ENCODE measurements around the gene RND3.

Gene RND3

GRCh38 chr2:150459281-150459680, 28.2 kb downstream of the RND3 start:
- no peaks in the 10 kb centered on the region for H3K27me3 Mint-ChIP-seq
- H3K9me3 Mint-ChIP-seq: no peaks in the 10 kb centered on the region
- no peaks in the 10 kb centered on the region for H3K4me1 Mint-ChIP-seq
- no peaks in the 10 kb centered on the region for H3K36me3 Mint-ChIP-seq (ENCODE audit: low read depth)
- no peak overlapping the region for H3K4me3 Mint-ChIP-seq
- no peak for ATAC-seq
- DNase-seq: no peak
- H3K27ac Mint-ChIP-seq: no peak overlapping the region

DNA sequence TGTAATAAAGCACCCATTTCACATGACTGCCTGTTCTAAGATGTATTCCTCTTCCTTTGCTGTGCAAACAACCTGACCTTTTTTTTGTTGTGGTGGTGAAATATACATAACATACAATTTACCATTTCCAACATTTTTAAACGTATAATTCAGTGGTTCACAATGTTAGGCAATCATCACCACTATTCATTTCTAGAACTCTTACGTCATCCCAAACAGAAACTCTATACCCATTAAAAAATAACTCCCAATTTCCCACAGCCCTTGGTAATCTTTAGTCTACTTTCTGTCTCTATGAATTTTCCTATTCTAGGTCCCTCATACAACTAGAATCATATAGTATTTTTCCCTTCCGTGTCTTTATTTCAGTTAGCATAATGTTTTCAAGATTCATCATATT, 36.7 kb downstream of the RND3 start:
- Mint-ChIP-seq H3K4me1 (no peaks in the 10 kb centered on the region), H3K9me3 (no peaks in the 10 kb centered on the region), H3K4me3 (no peak overlapping the region), H3K27ac (no peak overlapping the region), H3K36me3 (ENCODE audit: low read depth) (no peaks in the 10 kb centered on the region), H3K27me3 (no peaks in the 10 kb centered on the region)
- ATAC-seq: no peak
- no peak for DNase-seq

DNA sequence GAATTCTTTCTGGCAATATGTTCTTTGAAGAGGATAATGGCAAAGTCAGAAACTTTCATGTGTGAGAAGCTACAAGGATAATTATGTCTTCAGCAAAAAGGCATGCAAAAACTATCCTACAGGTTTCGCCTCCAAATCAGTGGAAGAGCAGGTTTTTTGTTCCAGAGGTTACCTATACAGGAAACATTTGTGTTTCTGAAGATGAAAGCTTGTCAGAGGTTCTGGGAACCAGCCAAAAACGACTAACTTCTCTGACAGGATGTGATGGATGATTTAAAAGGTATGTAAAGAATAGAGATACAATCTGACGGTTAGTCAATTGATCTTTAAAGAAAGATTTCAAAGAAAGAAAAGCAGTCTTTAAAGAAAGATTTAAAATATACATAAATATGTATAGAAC, 37.6 kb downstream of the RND3 start:
- Mint-ChIP-seq H3K36me3 (ENCODE audit: low read depth) (no peaks in the 10 kb centered on the region), H3K27ac (no peak overlapping the region), H3K4me1 (no peaks in the 10 kb centered on the region), H3K9me3 (peaks cover 1% of the 10 kb centered on the region), H3K4me3 (no peak overlapping the region), H3K27me3 (no peaks in the 10 kb centered on the region)
- DNase-seq (no peak), ATAC-seq (no peak)

GRCh38 chr2:150445398-150445797, 42.1 kb downstream of the RND3 start:
- no peak overlapping the region for H3K4me3 Mint-ChIP-seq
- no peak for ATAC-seq
- no peaks in the 10 kb centered on the region for H3K4me1 Mint-ChIP-seq

DNA sequence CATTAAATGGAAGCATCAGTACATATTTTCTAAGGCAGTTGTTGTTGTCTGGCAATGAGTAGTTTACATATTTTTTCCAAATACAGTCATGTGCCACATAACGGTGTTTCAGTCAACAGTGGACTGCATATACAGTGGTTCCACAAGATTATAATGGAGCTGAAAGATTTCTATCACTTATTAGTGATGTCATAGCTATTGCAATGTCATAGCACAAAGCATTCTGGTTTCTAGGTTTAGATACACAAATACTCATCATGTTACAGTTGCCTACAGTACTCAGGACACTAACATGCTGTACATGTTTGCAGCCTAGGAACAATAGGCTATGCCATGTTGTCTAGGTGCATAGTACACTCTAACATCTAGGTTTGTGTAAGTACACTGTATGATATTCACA, 45.0 kb downstream of the RND3 start:
- no peak overlapping the region for H3K4me3 Mint-ChIP-seq
- H3K36me3 Mint-ChIP-seq (ENCODE audit: low read depth): no peaks in the 10 kb centered on the region
- H3K27me3 Mint-ChIP-seq: no peaks in the 10 kb centered on the region
- no peak for ATAC-seq
- peaks cover 5% of the 10 kb centered on the region for H3K9me3 Mint-ChIP-seq
- DNase-seq: no peak
- H3K27ac Mint-ChIP-seq: no peak overlapping the region
- no peaks in the 10 kb centered on the region for H3K4me1 Mint-ChIP-seq

More at GRCh38 chr2:150445398-150445797, 42.1 kb downstream of the RND3 start:
- Mint-ChIP-seq H3K9me3 (peaks cover 5% of the 10 kb centered on the region), H3K27ac (no peak overlapping the region), H3K36me3 (ENCODE audit: low read depth) (no peaks in the 10 kb centered on the region), H3K27me3 (no peaks in the 10 kb centered on the region)
- no peak for DNase-seq

GRCh38 chr2:150441784-150442183, 45.7 kb downstream of the RND3 start:
- Mint-ChIP-seq H3K9me3 (peaks cover 8% of the 10 kb centered on the region), H3K27ac (no peak overlapping the region), H3K27me3 (no peaks in the 10 kb centered on the region), H3K4me3 (no peak overlapping the region), H3K4me1 (no peaks in the 10 kb centered on the region), H3K36me3 (ENCODE audit: low read depth) (no peaks in the 10 kb centered on the region)
- DNase-seq: no peak
- no peak for ATAC-seq

- H3K9me3 Mint-ChIP-seq: peaks cover 8% of the 10 kb centered on the region
- no peaks in the 10 kb centered on the region for H3K36me3 Mint-ChIP-seq (ENCODE audit: low read depth)
- H3K4me1 Mint-ChIP-seq: no peaks in the 10 kb centered on the region
- ATAC-seq (no peak), DNase-seq (no peak)
- no peaks in the 10 kb centered on the region for H3K27me3 Mint-ChIP-seq
- no peak overlapping the region for H3K27ac Mint-ChIP-seq
- H3K4me3 Mint-ChIP-seq: no peak overlapping the region
Observed at GRCh38 chr2:150441226-150441625, 46.2 kb downstream of the RND3 start.

DNA sequence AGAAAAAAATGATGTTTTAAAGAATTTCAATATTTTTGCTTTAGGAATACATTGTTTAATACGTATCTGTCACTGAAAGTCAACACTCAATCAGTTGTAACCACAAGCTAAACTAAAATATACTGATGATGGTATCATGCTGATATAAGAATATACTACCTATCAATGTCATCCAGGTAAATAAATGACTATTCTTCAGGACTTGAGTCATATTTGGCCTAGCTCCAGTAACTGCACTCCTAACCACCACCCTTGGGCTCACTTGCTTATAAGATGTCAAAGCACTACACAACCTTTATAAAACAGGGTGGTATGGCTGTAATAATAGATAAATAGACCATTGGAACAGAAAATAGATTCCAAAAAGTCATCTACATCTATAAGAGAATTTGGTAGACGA, 48.8 kb downstream of the RND3 start:
- Mint-ChIP-seq H3K9me3 (peaks cover 3% of the 10 kb centered on the region), H3K27ac (no peak overlapping the region), H3K36me3 (ENCODE audit: low read depth) (no peaks in the 10 kb centered on the region), H3K27me3 (no peaks in the 10 kb centered on the region), H3K4me3 (no peak overlapping the region), H3K4me1 (no peaks in the 10 kb centered on the region)
- DNase-seq: no peak
- ATAC-seq: no peak

GRCh38 chr2:150438041-150438440, 49.4 kb downstream of the RND3 start:
- H3K4me3 Mint-ChIP-seq: no peak overlapping the region
- H3K27ac Mint-ChIP-seq: no peak overlapping the region
- H3K9me3 Mint-ChIP-seq: peaks cover 3% of the 10 kb centered on the region
- DNase-seq (no peak), ATAC-seq (no peak)
- H3K27me3 Mint-ChIP-seq: no peaks in the 10 kb centered on the region
- no peaks in the 10 kb centered on the region for H3K4me1 Mint-ChIP-seq
- H3K36me3 Mint-ChIP-seq (ENCODE audit: low read depth): no peaks in the 10 kb centered on the region

DNA sequence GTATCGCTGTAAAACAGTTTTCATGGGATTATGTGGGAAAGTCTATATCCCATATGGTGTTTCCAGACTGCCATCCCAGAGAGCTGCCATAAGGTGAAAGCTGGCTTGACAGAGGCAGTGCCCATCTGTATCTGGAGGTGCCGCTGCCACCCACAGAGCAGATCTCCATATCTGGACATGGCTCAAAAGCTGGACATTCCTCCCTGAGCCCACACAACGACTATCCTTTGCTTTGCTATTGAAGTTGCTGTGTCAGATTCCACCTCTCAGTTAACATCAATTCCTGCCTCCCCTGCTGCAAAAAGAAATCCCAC, 55.2 kb downstream of the RND3 start:
- Mint-ChIP-seq H3K9me3 (peaks cover 3% of the 10 kb centered on the region), H3K4me1 (no peaks in the 10 kb centered on the region), H3K4me3 (no peak overlapping the region), H3K27me3 (no peaks in the 10 kb centered on the region), H3K27ac (no peak overlapping the region), H3K36me3 (ENCODE audit: low read depth) (no peaks in the 10 kb centered on the region)
- ATAC-seq (no peak), DNase-seq (no peak)

GRCh38 chr2:150431561-150432311, 55.7 kb downstream of the RND3 start:
- Mint-ChIP-seq H3K36me3 (ENCODE audit: low read depth) (no peaks in the 10 kb centered on the region), H3K27ac (no peak overlapping the region), H3K4me3 (no peak overlapping the region), H3K4me1 (no peaks in the 10 kb centered on the region), H3K27me3 (no peaks in the 10 kb centered on the region), H3K9me3 (no peaks in the 10 kb centered on the region)
- DNase-seq (no peak), ATAC-seq (no peak)

DNA sequence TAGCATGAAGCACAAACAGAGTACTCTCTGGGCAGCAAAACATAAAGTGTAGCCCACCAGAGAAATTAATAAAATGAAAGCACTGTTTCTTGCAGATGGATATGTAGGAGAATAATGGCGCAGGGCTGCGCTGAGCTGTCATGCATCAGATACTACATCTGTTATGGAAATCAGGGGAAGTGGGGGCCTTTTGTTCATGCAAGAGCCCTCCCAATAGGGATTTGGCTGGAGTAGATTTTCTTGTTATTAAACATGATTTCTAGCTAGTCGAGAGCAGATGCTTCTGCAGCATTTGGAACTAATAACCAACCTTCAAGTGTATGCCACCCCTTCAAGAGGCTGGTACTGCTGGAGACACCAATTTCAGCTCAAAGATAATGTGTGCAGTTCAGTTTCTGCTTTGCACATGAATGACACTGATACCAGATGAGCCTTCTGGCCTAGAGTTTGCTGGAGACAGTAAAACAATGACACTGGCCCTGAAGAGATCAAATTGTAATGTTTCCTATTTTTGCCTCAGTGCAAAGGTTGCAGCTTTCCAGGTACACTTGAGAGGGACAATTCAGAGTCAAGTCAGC, 58.0 kb downstream of the RND3 start:
- Mint-ChIP-seq H3K27ac (no peak overlapping the region), H3K27me3 (peaks cover 4% of the 10 kb centered on the region), H3K9me3 (no peaks in the 10 kb centered on the region), H3K36me3 (ENCODE audit: low read depth) (no peaks in the 10 kb centered on the region), H3K4me1 (no peaks in the 10 kb centered on the region), H3K4me3 (no peak overlapping the region)
- ATAC-seq (no peak), DNase-seq (no peak)

DNA sequence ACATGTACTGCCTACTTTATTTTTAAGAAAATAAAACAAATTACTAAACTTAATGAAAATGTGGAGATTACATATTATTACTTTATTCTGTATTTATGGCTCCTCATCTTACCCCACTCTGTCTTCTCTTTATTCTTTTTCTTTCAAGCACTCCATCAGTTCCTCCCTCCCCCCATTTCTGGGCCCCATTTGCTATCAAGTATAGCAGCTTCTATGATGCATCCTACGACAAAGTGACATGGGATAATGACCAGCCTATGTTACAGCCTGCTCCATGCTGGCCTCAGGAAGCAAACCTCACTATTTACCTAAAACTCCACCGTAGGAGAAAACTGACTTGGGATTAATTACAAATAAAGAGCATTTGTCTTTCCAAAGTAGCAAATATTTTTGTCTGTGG, 58.8 kb downstream of the RND3 start:
- Mint-ChIP-seq H3K9me3 (no peaks in the 10 kb centered on the region), H3K27ac (no peak overlapping the region), H3K27me3 (peaks cover 4% of the 10 kb centered on the region), H3K4me3 (no peak overlapping the region), H3K36me3 (ENCODE audit: low read depth) (no peaks in the 10 kb centered on the region), H3K4me1 (no peaks in the 10 kb centered on the region)
- ATAC-seq: no peak
- DNase-seq: no peak

DNA sequence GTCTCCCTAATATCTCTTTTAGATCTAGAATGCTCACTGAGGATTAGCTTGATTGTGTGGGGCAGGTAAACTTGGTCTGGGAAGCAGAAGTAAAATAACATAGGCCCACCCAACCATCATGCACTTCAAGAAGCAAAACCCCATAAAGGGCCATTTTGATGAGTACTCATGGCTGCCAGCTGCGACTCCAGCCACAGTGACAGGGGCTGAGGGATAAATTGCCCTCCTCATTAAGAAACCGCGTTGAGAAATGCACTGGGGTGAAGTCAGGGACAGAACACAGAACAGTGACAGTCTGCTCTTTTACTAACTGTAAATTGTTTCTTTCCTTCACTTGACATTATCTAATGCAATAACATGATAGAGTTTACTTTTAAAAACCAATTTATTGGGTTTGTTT, 60.2 kb downstream of the RND3 start:
- H3K4me3 Mint-ChIP-seq: no peak overlapping the region
- H3K27me3 Mint-ChIP-seq: peaks cover 4% of the 10 kb centered on the region
- DNase-seq: no peak
- no peak overlapping the region for H3K27ac Mint-ChIP-seq
- H3K9me3 Mint-ChIP-seq: no peaks in the 10 kb centered on the region
- ATAC-seq: no peak
- H3K36me3 Mint-ChIP-seq (ENCODE audit: low read depth): no peaks in the 10 kb centered on the region
- H3K4me1 Mint-ChIP-seq: no peaks in the 10 kb centered on the region

DNA sequence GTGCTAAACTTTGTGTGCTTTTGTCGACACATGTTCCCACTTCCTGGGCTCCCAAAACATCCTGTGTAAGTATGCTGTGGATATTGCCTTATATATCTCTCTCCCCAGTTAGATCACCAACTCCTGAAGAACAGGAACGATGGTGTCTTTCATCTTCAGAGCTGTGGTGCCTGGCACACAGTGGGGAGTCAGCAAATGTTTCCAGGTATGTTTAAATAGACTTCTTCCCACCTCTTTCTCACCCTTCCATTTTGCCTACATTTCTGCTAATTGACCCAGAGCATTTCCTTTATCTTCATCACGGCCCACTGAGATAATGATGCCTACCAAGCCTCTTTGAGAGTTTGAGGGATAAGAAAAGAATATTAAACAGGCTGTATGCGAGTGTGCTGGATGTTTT, 60.7 kb downstream of the RND3 start:
- no peaks in the 10 kb centered on the region for H3K9me3 Mint-ChIP-seq
- no peak overlapping the region for H3K27ac Mint-ChIP-seq
- H3K4me3 Mint-ChIP-seq: no peak overlapping the region
- ATAC-seq: no peak
- H3K36me3 Mint-ChIP-seq (ENCODE audit: low read depth): no peaks in the 10 kb centered on the region
- peaks cover 4% of the 10 kb centered on the region for H3K27me3 Mint-ChIP-seq
- DNase-seq: no peak
- no peaks in the 10 kb centered on the region for H3K4me1 Mint-ChIP-seq

GRCh38 chr2:150426315-150426714, 61.2 kb downstream of the RND3 start:
- Mint-ChIP-seq H3K4me1 (no peaks in the 10 kb centered on the region), H3K9me3 (no peaks in the 10 kb centered on the region), H3K4me3 (no peak overlapping the region), H3K36me3 (ENCODE audit: low read depth) (no peaks in the 10 kb centered on the region), H3K27me3 (peaks cover 4% of the 10 kb centered on the region), H3K27ac (no peak overlapping the region)
- ATAC-seq (no peak), DNase-seq (no peak)

Measured in activated naive CD8-positive, alpha-beta T cell treated with anti-CD3 and anti-CD28 coated beads, Interleukin-2, amount 50 U/mL, for 24 hours (primary cell).